HEK293 (cell line): ENCODE results near the gene SET.

Experiments used
- BCL11B ChIP-seq: fragments of 450-650 bp; formaldehyde crosslinking; IDR thresholded peaks from 2 replicates; pipeline ENCODE4 v1.5.1; 2016; ENCODE audit warnings: low read depth, missing biosample characterization, missing genetic modification characterization
- FEZF1 ChIP-seq: fragments of 450-650 bp; formaldehyde crosslinking; IDR thresholded peaks from 2 replicates; pipeline ENCODE4 v1.5.1; 2016; ENCODE audit warnings: missing biosample characterization, missing genetic modification characterization
- GLI4 ChIP-seq: fragments of 450-650 bp; formaldehyde crosslinking; IDR thresholded peaks from 2 replicates; pipeline ENCODE4 v1.5.1; 2016; ENCODE audit warnings: missing biosample characterization, missing genetic modification characterization
- KLF1 ChIP-seq: fragments of 450-650 bp; formaldehyde crosslinking; IDR thresholded peaks from 2 replicates; pipeline ENCODE4 v1.5.1; 2016; ENCODE audit warnings: missing biosample characterization, missing genetic modification characterization
- KLF16 ChIP-seq: fragments of 450-650 bp; formaldehyde crosslinking; IDR thresholded peaks from 2 replicates; pipeline ENCODE4 v1.5.1; 2017; ENCODE audit warnings: missing biosample characterization, missing genetic modification characterization
- TRIM28 ChIP-seq: IDR thresholded peaks from 2 replicates; pipeline ENCODE4 v1.6.1; 2011; ENCODE audit warnings: low read length, control low read depth, borderline replicate concordance
- YY1 ChIP-seq: fragments of 450-650 bp; formaldehyde crosslinking; IDR thresholded peaks from 2 replicates; pipeline ENCODE4 v1.5.1; 2018; ENCODE audit warnings: missing biosample characterization, missing genetic modification characterization
- ZBTB1 ChIP-seq: fragments of 450-650 bp; formaldehyde crosslinking; IDR thresholded peaks from 2 replicates; pipeline ENCODE4 v1.5.1; 2016; ENCODE audit warnings: missing biosample characterization, missing genetic modification characterization
- ZFP69B ChIP-seq: fragments of 450-650 bp; formaldehyde crosslinking; IDR thresholded peaks from 2 replicates; pipeline ENCODE4 v1.5.1; 2016; ENCODE audit warnings: missing biosample characterization, missing genetic modification characterization
- ZNF114 ChIP-seq: fragments of 450-650 bp; formaldehyde crosslinking; IDR thresholded peaks from 2 replicates; pipeline ENCODE4 v1.5.0; 2017; ENCODE audit warnings: missing biosample characterization, missing genetic modification characterization
- ZNF121 ChIP-seq: fragments of 450-650 bp; formaldehyde crosslinking; IDR thresholded peaks from 2 replicates; pipeline ENCODE4 v1.5.1; 2016; ENCODE audit warnings: missing biosample characterization, missing genetic modification characterization
- ZNF140 ChIP-seq: fragments of 450-650 bp; formaldehyde crosslinking; IDR thresholded peaks from 2 replicates; pipeline ENCODE4 v1.5.1; 2016; ENCODE audit warnings: missing biosample characterization, missing genetic modification characterization
- ZNF146 ChIP-seq: fragments of 450-650 bp; formaldehyde crosslinking; IDR thresholded peaks from 2 replicates; pipeline ENCODE4 v1.5.1; 2016; ENCODE audit warnings: missing biosample characterization, missing genetic modification characterization
- ZNF169 ChIP-seq: fragments of 450-650 bp; formaldehyde crosslinking; IDR thresholded peaks from 2 replicates; pipeline ENCODE4 v1.5.1; 2016; ENCODE audit warnings: missing biosample characterization, missing genetic modification characterization
- ZNF175 ChIP-seq: fragments of 450-650 bp; formaldehyde crosslinking; IDR thresholded peaks from 2 replicates; pipeline ENCODE4 v1.5.1; 2016; ENCODE audit warnings: missing biosample characterization, missing genetic modification characterization
- ZNF2 ChIP-seq: fragments of 450-650 bp; formaldehyde crosslinking; IDR thresholded peaks from 2 replicates; pipeline ENCODE4 v1.5.1; 2016; ENCODE audit warnings: missing biosample characterization, missing genetic modification characterization
- ZNF202 ChIP-seq: fragments of 450-650 bp; formaldehyde crosslinking; IDR thresholded peaks from 2 replicates; pipeline ENCODE4 v1.5.1; 2016; ENCODE audit warnings: missing biosample characterization, missing genetic modification characterization, borderline replicate concordance
- ZNF302 ChIP-seq: fragments of 450-650 bp; formaldehyde crosslinking; IDR thresholded peaks from 2 replicates; pipeline ENCODE4 v1.5.1; 2016; ENCODE audit warnings: missing biosample characterization, missing genetic modification characterization, low read depth
- ZNF324 ChIP-seq: fragments of 450-650 bp; formaldehyde crosslinking; IDR thresholded peaks from 2 replicates; pipeline ENCODE4 v1.5.1; 2016; ENCODE audit warnings: missing biosample characterization, missing genetic modification characterization
- ZNF423 ChIP-seq: fragments of 450-650 bp; formaldehyde crosslinking; IDR thresholded peaks from 2 replicates; pipeline ENCODE4 v1.5.1; 2016; ENCODE audit warnings: missing biosample characterization, missing genetic modification characterization
- ZNF473 ChIP-seq: fragments of 450-650 bp; formaldehyde crosslinking; IDR thresholded peaks from 2 replicates; pipeline ENCODE4 v1.5.1; 2017; ENCODE audit warnings: missing biosample characterization, missing genetic modification characterization
- ZNF585B ChIP-seq: fragments of 450-650 bp; formaldehyde crosslinking; IDR thresholded peaks from 2 replicates; pipeline ENCODE4 v1.5.1; 2016; ENCODE audit warnings: missing biosample characterization, missing genetic modification characterization
- ZNF623 ChIP-seq: fragments of 450-650 bp; formaldehyde crosslinking; IDR thresholded peaks from 2 replicates; pipeline ENCODE4 v1.5.1; 2016; ENCODE audit warnings: missing biosample characterization, missing genetic modification characterization
- ZNF76 ChIP-seq: fragments of 450-650 bp; formaldehyde crosslinking; IDR thresholded peaks from 2 replicates; pipeline ENCODE4; 2016; ENCODE audit warnings: low read depth, missing biosample characterization, missing genetic modification characterization, borderline replicate concordance
- ZSCAN30 ChIP-seq: fragments of 450-650 bp; IDR thresholded peaks from 2 replicates; pipeline ENCODE4 v1.5.1; 2018; ENCODE audit warnings: missing biosample characterization, mild to moderate bottlenecking, missing genetic modification characterization, moderate library complexity
- TF ChIP-seq, protein P1 (sequence below): fragments of 450-650 bp; formaldehyde crosslinking; IDR thresholded peaks from 2 replicates; pipeline ENCODE4 v1.5.1; 2016; ENCODE audit warnings: missing biosample characterization, missing genetic modification characterization
- TF ChIP-seq, protein P2 (sequence below): fragments of 450-650 bp; formaldehyde crosslinking; conservative IDR thresholded peaks from 2 replicates; pipeline ENCODE4 v1.5.1; 2016; ENCODE audit warnings: low read depth, missing biosample characterization, missing genetic modification characterization
- TF ChIP-seq, protein P3 (sequence below): fragments of 450-650 bp; formaldehyde crosslinking; IDR thresholded peaks from 2 replicates; pipeline ENCODE4 v1.5.1; 2017; ENCODE audit warnings: missing biosample characterization, mild to moderate bottlenecking, missing genetic modification characterization, moderate library complexity
- TF ChIP-seq, protein P4 (sequence below): fragments of 450-650 bp; formaldehyde crosslinking; IDR thresholded peaks from 2 replicates; pipeline ENCODE4 v1.5.1; 2016; ENCODE audit warnings: missing biosample characterization, missing genetic modification characterization

SET gene

DNA sequence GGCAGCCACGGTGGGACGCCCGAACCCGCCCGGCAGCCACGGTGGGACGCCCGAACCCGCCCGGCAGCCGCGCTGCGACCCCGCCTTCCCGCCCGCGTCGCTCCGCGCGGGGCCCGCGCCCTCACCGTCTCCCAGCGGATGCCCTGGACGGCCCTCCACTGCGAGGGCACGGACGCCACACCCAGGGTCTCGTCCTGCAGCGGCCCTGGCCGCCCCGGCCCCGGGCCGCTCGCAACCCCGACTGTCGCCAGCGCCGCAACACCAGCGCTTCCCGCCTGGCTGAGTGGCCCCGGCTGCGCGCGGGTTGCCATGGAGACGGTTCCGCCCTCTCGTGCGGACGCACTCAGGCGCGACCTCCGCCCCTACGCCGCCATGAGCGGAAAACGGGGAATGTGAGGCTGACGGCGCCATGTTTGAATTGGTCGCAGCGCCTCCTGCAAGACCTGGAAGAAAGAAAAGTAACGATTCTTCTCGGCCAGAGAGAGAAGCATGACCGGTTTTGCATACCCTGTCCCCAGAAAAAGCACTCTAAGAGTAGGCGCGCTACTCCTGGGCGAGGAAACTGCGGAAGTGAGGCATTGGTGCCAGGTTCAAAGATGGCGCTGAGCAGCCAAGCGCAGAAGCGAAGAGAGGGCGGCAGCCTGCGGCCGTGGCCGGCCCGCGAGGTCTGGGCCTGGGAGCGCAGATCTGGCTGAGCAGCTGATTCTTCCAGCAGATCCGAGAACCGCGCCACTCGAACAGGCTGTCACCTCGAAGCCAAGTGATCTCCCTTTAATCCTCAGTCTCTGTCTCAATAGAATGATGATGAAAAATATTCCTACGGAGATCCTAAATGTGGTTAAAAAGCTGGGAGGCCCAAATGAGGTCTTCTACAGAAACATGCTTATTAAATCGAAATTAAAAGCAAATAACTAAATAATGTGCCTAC lies 32.3 kb upstream of the SET start, which contains the start of gene DYNC2I2 (continued):
- peak; percentile 92 for TF ChIP-seq ZSCAN30 (tag by site-specific recombination)
- peak; percentile 37; the same call in 1 of the 2 replicates for TF ChIP-seq GLI4 (tag by site-specific recombination)
- TF ChIP-seq FEZF1 = no peak; the same call in 1 of the 2 replicates
- no peak; the same call in 1 of the 2 replicates for TF ChIP-seq BCL11B (tag by site-specific recombination)
- TF ChIP-seq ZNF324 = peak; percentile 97
- TF ChIP-seq, protein P1, sequence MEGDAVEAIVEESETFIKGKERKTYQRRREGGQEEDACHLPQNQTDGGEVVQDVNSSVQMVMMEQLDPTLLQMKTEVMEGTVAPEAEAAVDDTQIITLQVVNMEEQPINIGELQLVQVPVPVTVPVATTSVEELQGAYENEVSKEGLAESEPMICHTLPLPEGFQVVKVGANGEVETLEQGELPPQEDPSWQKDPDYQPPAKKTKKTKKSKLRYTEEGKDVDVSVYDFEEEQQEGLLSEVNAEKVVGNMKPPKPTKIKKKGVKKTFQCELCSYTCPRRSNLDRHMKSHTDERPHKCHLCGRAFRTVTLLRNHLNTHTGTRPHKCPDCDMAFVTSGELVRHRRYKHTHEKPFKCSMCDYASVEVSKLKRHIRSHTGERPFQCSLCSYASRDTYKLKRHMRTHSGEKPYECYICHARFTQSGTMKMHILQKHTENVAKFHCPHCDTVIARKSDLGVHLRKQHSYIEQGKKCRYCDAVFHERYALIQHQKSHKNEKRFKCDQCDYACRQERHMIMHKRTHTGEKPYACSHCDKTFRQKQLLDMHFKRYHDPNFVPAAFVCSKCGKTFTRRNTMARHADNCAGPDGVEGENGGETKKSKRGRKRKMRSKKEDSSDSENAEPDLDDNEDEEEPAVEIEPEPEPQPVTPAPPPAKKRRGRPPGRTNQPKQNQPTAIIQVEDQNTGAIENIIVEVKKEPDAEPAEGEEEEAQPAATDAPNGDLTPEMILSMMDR (tag by site-specific recombination) = peak; percentile 43; the same call in 1 of the 2 replicates
- TF ChIP-seq ZNF175 (tag by site-specific recombination) = no peak
- TF ChIP-seq ZNF423 (tag by site-specific recombination) = no peak
- TF ChIP-seq ZNF585B = no peak
- TF ChIP-seq ZBTB1 (tag by site-specific recombination) = peak; percentile 100
- TF ChIP-seq, protein P2, sequence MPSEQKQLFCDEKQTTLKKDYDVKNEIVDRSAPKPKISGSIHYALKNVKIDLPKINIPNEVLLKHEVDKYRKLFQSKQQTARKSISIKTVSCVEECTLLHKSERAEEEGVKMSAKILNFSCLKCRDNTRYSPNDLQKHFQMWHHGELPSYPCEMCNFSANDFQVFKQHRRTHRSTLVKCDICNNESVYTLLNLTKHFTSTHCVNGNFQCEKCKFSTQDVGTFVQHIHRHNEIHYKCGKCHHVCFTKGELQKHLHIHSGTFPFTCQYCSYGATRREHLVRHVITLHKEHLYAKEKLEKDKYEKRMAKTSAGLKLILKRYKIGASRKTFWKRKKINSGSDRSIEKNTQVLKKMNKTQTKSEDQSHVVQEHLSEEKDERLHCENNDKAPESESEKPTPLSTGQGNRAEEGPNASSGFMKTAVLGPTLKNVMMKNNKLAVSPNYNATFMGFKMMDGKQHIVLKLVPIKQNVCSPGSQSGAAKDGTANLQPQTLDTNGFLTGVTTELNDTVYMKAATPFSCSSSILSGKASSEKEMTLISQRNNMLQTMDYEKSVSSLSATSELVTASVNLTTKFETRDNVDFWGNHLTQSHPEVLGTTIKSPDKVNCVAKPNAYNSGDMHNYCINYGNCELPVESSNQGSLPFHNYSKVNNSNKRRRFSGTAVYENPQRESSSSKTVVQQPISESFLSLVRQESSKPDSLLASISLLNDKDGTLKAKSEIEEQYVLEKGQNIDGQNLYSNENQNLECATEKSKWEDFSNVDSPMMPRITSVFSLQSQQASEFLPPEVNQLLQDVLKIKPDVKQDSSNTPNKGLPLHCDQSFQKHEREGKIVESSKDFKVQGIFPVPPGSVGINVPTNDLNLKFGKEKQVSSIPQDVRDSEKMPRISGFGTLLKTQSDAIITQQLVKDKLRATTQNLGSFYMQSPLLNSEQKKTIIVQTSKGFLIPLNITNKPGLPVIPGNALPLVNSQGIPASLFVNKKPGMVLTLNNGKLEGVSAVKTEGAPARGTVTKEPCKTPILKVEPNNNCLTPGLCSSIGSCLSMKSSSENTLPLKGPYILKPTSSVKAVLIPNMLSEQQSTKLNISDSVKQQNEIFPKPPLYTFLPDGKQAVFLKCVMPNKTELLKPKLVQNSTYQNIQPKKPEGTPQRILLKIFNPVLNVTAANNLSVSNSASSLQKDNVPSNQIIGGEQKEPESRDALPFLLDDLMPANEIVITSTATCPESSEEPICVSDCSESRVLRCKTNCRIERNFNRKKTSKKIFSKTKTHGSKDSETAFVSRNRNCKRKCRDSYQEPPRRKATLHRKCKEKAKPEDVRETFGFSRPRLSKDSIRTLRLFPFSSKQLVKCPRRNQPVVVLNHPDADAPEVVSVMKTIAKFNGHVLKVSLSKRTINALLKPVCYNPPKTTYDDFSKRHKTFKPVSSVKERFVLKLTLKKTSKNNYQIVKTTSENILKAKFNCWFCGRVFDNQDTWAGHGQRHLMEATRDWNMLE (tag by site-specific recombination) = peak; percentile 91
- TF ChIP-seq ZNF146 (tag by site-specific recombination) = peak; percentile 62; the same call in 1 of the 2 replicates
- no peak for TF ChIP-seq ZNF473 (tag by site-specific recombination)
- TF ChIP-seq, protein P3, sequence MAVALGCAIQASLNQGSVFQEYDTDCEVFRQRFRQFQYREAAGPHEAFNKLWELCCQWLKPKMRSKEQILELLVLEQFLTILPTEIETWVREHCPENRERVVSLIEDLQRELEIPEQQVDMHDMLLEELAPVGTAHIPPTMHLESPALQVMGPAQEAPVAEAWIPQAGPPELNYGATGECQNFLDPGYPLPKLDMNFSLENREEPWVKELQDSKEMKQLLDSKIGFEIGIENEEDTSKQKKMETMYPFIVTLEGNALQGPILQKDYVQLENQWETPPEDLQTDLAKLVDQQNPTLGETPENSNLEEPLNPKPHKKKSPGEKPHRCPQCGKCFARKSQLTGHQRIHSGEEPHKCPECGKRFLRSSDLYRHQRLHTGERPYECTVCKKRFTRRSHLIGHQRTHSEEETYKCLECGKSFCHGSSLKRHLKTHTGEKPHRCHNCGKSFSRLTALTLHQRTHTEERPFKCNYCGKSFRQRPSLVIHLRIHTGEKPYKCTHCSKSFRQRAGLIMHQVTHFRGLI (tag by site-specific recombination) = no peak
- peak; percentile 97 for TF ChIP-seq KLF16 (tag by site-specific recombination)
- TF ChIP-seq ZNF302 (tag by site-specific recombination) = no peak
- peak; percentile 95 for TF ChIP-seq ZNF2 (tag by site-specific recombination)
- TF ChIP-seq YY1 (tag by site-specific recombination) = peak; percentile 100
- TF ChIP-seq ZFP69B (tag by site-specific recombination) = 0 out of 2 replicates have a peak, but pooled peaks have one; percentile 48
- TF ChIP-seq KLF1 (tag by site-specific recombination) = peak; percentile 96
- no peak for TF ChIP-seq ZNF114
- no peak for TF ChIP-seq ZNF202 (tag by site-specific recombination)
- TF ChIP-seq ZNF623 (tag by site-specific recombination) = peak; percentile 31; the same call in 1 of the 2 replicates
- TF ChIP-seq TRIM28 = peak; percentile 23; the same call in 1 of the 2 replicates
- TF ChIP-seq ZNF121 (tag by site-specific recombination) = no peak
- TF ChIP-seq ZNF169 (tag by site-specific recombination) = no peak
- TF ChIP-seq, protein P4, sequence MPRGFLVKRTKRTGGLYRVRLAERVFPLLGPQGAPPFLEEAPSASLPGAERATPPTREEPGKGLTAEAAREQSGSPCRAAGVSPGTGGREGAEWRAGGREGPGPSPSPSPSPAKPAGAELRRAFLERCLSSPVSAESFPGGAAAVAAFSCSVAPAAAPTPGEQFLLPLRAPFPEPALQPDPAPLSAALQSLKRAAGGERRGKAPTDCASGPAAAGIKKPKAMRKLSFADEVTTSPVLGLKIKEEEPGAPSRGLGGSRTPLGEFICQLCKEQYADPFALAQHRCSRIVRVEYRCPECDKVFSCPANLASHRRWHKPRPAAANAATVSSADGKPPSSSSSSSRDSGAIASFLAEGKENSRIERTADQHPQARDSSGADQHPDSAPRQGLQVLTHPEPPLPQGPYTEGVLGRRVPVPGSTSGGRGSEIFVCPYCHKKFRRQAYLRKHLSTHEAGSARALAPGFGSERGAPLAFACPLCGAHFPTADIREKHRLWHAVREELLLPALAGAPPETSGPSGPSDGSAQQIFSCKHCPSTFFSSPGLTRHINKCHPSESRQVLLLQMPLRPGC (tag by site-specific recombination) = peak; percentile 90
- TF ChIP-seq ZNF76 (tag by site-specific recombination) = peak; percentile 94
- no peak for TF ChIP-seq ZNF140 (tag by site-specific recombination)
